Spleen (tissue), 11 donors: ENCODE data around the gene SULT1C2. TPM values are rescaled to one million over a fixed set of nuclear protein-coding genes. Genes with fewer than 3 reads are reported as not detected.
"Not testable (repeated sequence)": the region's sequence is repeated elsewhere in the genome, so short reads cannot be mapped to it uniquely, and the experiment has no call there.

Experiments
- DNase-seq: peaks from one replicate; pipeline ENCODE4 v3.0.0-alpha.2; 2020
- H3K27ac ChIP-seq, 8 donors: fragments of 200-600 bp; sonication (generic) in 7 of 8; 1 replicate in 4 of 8; 2 replicates in 4 of 8; pipeline versions ENCODE4 v1.5.0 to v1.8.0; 2016 to 2021; ENCODE audit warnings: inconsistent platforms in 4 of 8, mild to moderate bottlenecking in 4 of 8, moderate library complexity in 1 of 8
- H3K27me3 ChIP-seq, 7 donors: fragments of 200-600 bp; sonication (generic) in 6 of 7; replicated peaks in 1 of 7; 1 replicate in 4 of 7; 2 replicates in 3 of 7; pipeline versions ENCODE4 v1.5.0 to v1.8.0; 2016 to 2021; ENCODE audit warnings: inconsistent platforms in 3 of 7, mild to moderate bottlenecking in 1 of 7
- H3K36me3 ChIP-seq, 6 donors: fragments of 200-600 bp; sonication (generic) in 5 of 6; 1 replicate in 4 of 6; 2 replicates in 2 of 6; pipeline versions ENCODE4 v1.5.0 to v1.8.0; 2016 to 2021; ENCODE audit warnings: inconsistent platforms in 2 of 6
- H3K4me1 ChIP-seq, 6 donors: fragments of 200-600 bp; sonication (generic) in 5 of 6; 1 replicate in 3 of 6; 2 replicates in 3 of 6; pipeline versions ENCODE4 v1.5.0 to v1.8.0; 2016 to 2021; ENCODE audit warnings: inconsistent platforms in 3 of 6
- H3K4me3 ChIP-seq, 8 donors: fragments of 200-600 bp; sonication (generic) in 7 of 8; 1 replicate in 4 of 8; 2 replicates in 4 of 8; pipeline versions ENCODE4 v1.5.0 to v1.8.0; 2016 to 2021; ENCODE audit warnings: inconsistent platforms in 4 of 8, mild to moderate bottlenecking in 4 of 8, moderate library complexity in 2 of 8
- H3K9me3 ChIP-seq, 8 donors: fragments of 200-600 bp; sonication (generic) in 7 of 8; 1 replicate in 4 of 8; 2 replicates in 4 of 8; pipeline versions ENCODE4 v1.5.0 to v1.8.0; 2016 to 2021; ENCODE audit warnings: inconsistent platforms in 4 of 8
- POLR2A ChIP-seq, 3 donors: fragments of 450-650 bp; IDR thresholded peaks; one replicate each; pipeline ENCODE4 v1.5.1; 2017; ENCODE audit warnings: antibody characterized with exemption in 3 of 3, mild to moderate bottlenecking in 1 of 3
- POLR2AphosphoS5 ChIP-seq, 3 donors: sonication (generic); formaldehyde crosslinking; IDR thresholded peaks; one replicate each; pipeline ENCODE4 v1.5.1; 2017; ENCODE audit warnings: antibody characterized with exemption in 3 of 3
- WGBS, 5 donors: extraction: QIAGEN DNeasy Blood & Tissue Kit in 3 of 5; methylation state at CpG; one replicate each; pipeline versions ENCODE4 v1.1.5 to v1.1.7; 2013 to 2018; 5-methylcytosine and 5-hydroxymethylcytosine counted together
- intact Hi-C: fragments of 100-400 bp; cut with DNase I; formaldehyde crosslinking; loops from one replicate; pipeline ENCODE4 v1.15.0; 2023; ENCODE audit warnings: low total_unique reads
- polyA plus RNA-seq, 3 donors: library from polyadenylated mRNA; stranded (reverse); fragments of 200-250 nt; gene quantifications; one replicate each; pipeline ENCODE4 v1.2.1, GENCODE V29; 2013
- total RNA-seq, 7 donors: library from RNA; depleted of rRNA in 3 of 7; stranded (reverse); fragments of >200 nt in 3 of 7; fragmentation: NEBNext Ultra II Directional in 4 of 7; extraction: Animal tissue kit (Norgen Biotek cat#: 25700) in 4 of 7; gene quantifications; one replicate each; pipeline versions ENCODE4 v1.1.0 to v1.2.1, GENCODE V29; 2016 to 2021
- donor health status: healthy with polysubstance abuse.
- donor health status: DM: no; HTN: no; CAD: no; lungs with moderate emphysema.
- donor health status: DM: no; HTN: no; CAD: no.
- donor health status: Bipolar disorder and iron deficiency.
- donor health status: healthy.
- donor health status: DM: no; HTN: no; CAD: no.
- donor health status: DM: yes; HTN: yes; CAD: no.

Gene SULT1C2
- total and polyA plus RNA-seq, 10 donors = 0.17 to 2.7 (median 0.83) TPM; not detected in 1

GRCh38 chr2:108355906-108356734 lies 67.4 kb downstream of the SULT1C2 start:
- no peak for DNase-seq
- WGBS, 5 donors = 53 to 84% (median 66%) methylated on average over 2 of the region's 2 CpGs
- Histone ChIP-seq H3K4me3 (no peak overlapping the region), H3K9me3 (no peaks in the 10 kb centered on the region), H3K36me3 (no peaks in the 10 kb centered on the region), H3K4me1 (no peaks in the 10 kb centered on the region), H3K27me3 (peaks cover 0 to 13% (median 0%) of the 10 kb centered on the region in 7 donors), H3K27ac (no peak overlapping the region)
- TF ChIP-seq POLR2A (IDR thresholded peaks at IDR 0.05) (no peak), POLR2AphosphoS5 (IDR thresholded peaks at IDR 0.05) (no peak)
- intact Hi-C loops = no loop called here

GRCh38 chr2:108359336-108359735 lies 70.6 kb downstream of the SULT1C2 start:
- intact Hi-C loops = not testable (repeated sequence)

More at GRCh38 chr2:108359336-108359735, 70.6 kb downstream of the SULT1C2 start:
- H3K4me3 ChIP-seq, H3K4me1 ChIP-seq, DNase-seq, H3K27ac ChIP-seq, H3K9me3 ChIP-seq, H3K36me3 ChIP-seq: not testable (repeated sequence)
- peaks cover 0 to 13% (median 0%) of the 10 kb centered on the region in 7 donors for H3K27me3 ChIP-seq
- 82 to 100% (median 87%) methylated on average over 1 of the region's 1 CpG for WGBS, 5 donors

Other genes with a start within 250 kb of the SULT1C2 start
- not detected for gene SULT1C3, start 48.9 kb upstream of the SULT1C2 start, total RNA-seq
- gene SULT1C3, start 48.9 kb upstream of the SULT1C2 start, polyA plus RNA-seq = not detected
- gene SULT1C4, start 89.1 kb downstream of the SULT1C2 start, total RNA-seq = 1 to 10 TPM in 2 of 7 donors, under 1 TPM in 5; 0.51 to 4.5 (median 0.69) TPM
- gene SULT1C4, start 89.1 kb downstream of the SULT1C2 start, polyA plus RNA-seq = under 1 TPM; 0.09 to 0.30 (median 0.26) TPM
- gene GCC2, start 160.3 kb downstream of the SULT1C2 start, total RNA-seq = 10 to 100 TPM; 47.0 to 82.6 (median 64.6) TPM
- gene GCC2, start 160.3 kb downstream of the SULT1C2 start, polyA plus RNA-seq = 10 to 100 TPM; 10.1 to 13.6 (median 10.6) TPM
- gene LIMS1, start 245.6 kb downstream of the SULT1C2 start, total RNA-seq = 100 to 1,000 TPM in 1 of 7 donors, 10 to 100 TPM in 6; 60.2 to 104 (median 62.3) TPM
- 10 to 100 TPM in 2 of 3 donors, 1 to 10 TPM in 1; 8.9 to 17.2 (median 15.2) TPM for gene LIMS1, start 245.6 kb downstream of the SULT1C2 start, polyA plus RNA-seq